K562 (cell line): ENCODE results near the gene CDCP1. TPM values are rescaled to one million over a fixed set of nuclear protein-coding genes. Genes with fewer than 3 reads are reported as not detected.
A peak's percentile ranks its signal among the peaks of the same experiment; 100 is the strongest.

Experiments
- ARHGAP35 ChIP-seq: fragments of 450-650 bp; IDR thresholded peaks from 2 replicates; pipeline ENCODE4 v1.6.1; 2018; ENCODE audit not compliant: partially characterized antibody
- ATF3 ChIP-seq, 2 experiments: fragments of 450-650 bp in 1 of 2; sonication (generic) in 1 of 2; formaldehyde crosslinking in 1 of 2; IDR thresholded peaks in 1 of 2; conservative IDR thresholded peaks in 1 of 2; 2 replicates each; pipeline versions ENCODE4 v1.6.1 to v1.8.1; 2016 to 2023; ENCODE audit warnings: mild to moderate bottlenecking in 2 of 2, moderate library complexity in 2 of 2, inconsistent platforms in 1 of 2, missing genetic modification reagents in 1 of 2
- EP300 ChIP-seq: IDR thresholded peaks from 2 replicates; pipeline ENCODE4 v1.6.1; 2012; ENCODE audit warnings: low read length, improper control_type of control experiment
- EP400 ChIP-seq: fragments of 450-650 bp; IDR thresholded peaks from 2 replicates; pipeline ENCODE4 v1.6.1; 2017; ENCODE audit warnings: antibody characterized with exemption, mild to moderate bottlenecking, moderate library complexity
- GABPA ChIP-seq: fragments of 200-800 bp; sonication (Bioruptor generic); conservative IDR thresholded peaks from 2 replicates; pipeline ENCODE4 v1.6.1; 2016; ENCODE audit warnings: low read depth, missing genetic modification characterization, missing compliant biosample characterization
- HCFC1 ChIP-seq: IDR thresholded peaks from 2 replicates; pipeline ENCODE4 v1.6.1; 2012; ENCODE audit warnings: low read depth, low read length, improper control_type of control experiment
- MAFG ChIP-seq: fragments of 450-650 bp; conservative IDR thresholded peaks from 2 replicates; pipeline ENCODE4 v1.6.1; 2016; ENCODE audit warnings: missing genetic modification characterization, missing compliant biosample characterization
- NFATC3 ChIP-seq: fragments of 450-650 bp; IDR thresholded peaks from 2 replicates; pipeline ENCODE4 v1.6.1; 2017; ENCODE audit warnings: mild to moderate bottlenecking
- RBBP5 ChIP-seq: fragments of 200-600 bp; sonication (generic); IDR thresholded peaks from 2 replicates; pipeline ENCODE4 v1.6.1; 2012; ENCODE audit warnings: borderline replicate concordance, mild to moderate bottlenecking, low read length, control low read depth, inconsistent platforms; ENCODE audit not compliant: insufficient read depth, poor library complexity, severe bottlenecking
- RFX7 ChIP-seq: fragments of 250-450 bp; sonication (Bioruptor Pico); IDR thresholded peaks from 2 replicates; pipeline ENCODE4 v1.5.1; 2021; ENCODE audit warnings: mild to moderate bottlenecking
- SAFB ChIP-seq: fragments of 200-400 bp; formaldehyde crosslinking; IDR thresholded peaks from 2 replicates; pipeline ENCODE4 v1.6.1; 2017; ENCODE audit warnings: low read depth, low read length, borderline replicate concordance
- SAP30 ChIP-seq: fragments of 200-600 bp; sonication (generic); IDR thresholded peaks from 2 replicates; pipeline ENCODE4 v1.6.1; 2012; ENCODE audit warnings: borderline replicate concordance, low read depth, mild to moderate bottlenecking, moderate library complexity, low read length, control low read depth, inconsistent platforms; ENCODE audit not compliant: insufficient read depth, poor library complexity, severe bottlenecking
- TARDBP ChIP-seq: fragments of 450-650 bp; IDR thresholded peaks from 2 replicates; pipeline ENCODE4 v1.6.1; 2016
- TFAM ChIP-seq: fragments of 250-450 bp; sonication (Bioruptor Pico); conservative IDR thresholded peaks from 2 replicates; pipeline ENCODE4 v1.5.0; 2021; ENCODE audit warnings: mild to moderate bottlenecking, moderate library complexity
- U2AF1 ChIP-seq: fragments of 200-400 bp; formaldehyde crosslinking; optimal IDR thresholded peaks from 2 replicates; pipeline ENCODE3; 2017; ENCODE audit warnings: mild to moderate bottlenecking, low read depth, low read length, moderate library complexity
- U2AF2 ChIP-seq: fragments of 200-400 bp; formaldehyde crosslinking; optimal IDR thresholded peaks from 2 replicates; pipeline ENCODE3; 2017; ENCODE audit warnings: low read depth, mild to moderate bottlenecking, low read length
- ZBTB49 ChIP-seq: sonication (generic); formaldehyde crosslinking; IDR thresholded peaks from 2 replicates; pipeline ENCODE4 v1.8.0; 2022; ENCODE audit warnings: missing genetic modification reagents, mild to moderate bottlenecking, borderline replicate concordance
- ZNF79 ChIP-seq: fragments of 250-450 bp; sonication (Bioruptor Pico); IDR thresholded peaks from 2 replicates; pipeline ENCODE4 v1.4.0; 2020; ENCODE audit warnings: low read depth, mild to moderate bottlenecking, moderate library complexity
- ZZZ3 ChIP-seq: fragments of 450-650 bp; IDR thresholded peaks from 2 replicates; pipeline ENCODE4 v1.6.1; 2016; ENCODE audit warnings: antibody characterized with exemption, mild to moderate bottlenecking, moderate library complexity
- polyA plus RNA-seq, 8 experiments: library from polyadenylated mRNA; depleted of rRNA in 4 of 8; stranded (reverse) in 5 of 8; unstranded in 3 of 8; fragments of >200 nt; fragmentation: Nextera tagmentation in 2 of 8; fragmentation: Illumina TruSeq in 1 of 8; extraction: Ambion mirVana in 2 of 8; extraction: Trizol in 1 of 8; gene quantifications; 2 replicates each; pipeline versions ENCODE4 v1.2.1 to v1.2.3, GENCODE V29; 2011 to 2014; ENCODE audit warnings: inconsistent platforms in 1 of 8, missing spikeins in 1 of 8
- total RNA-seq, 7 experiments: library from RNA; depleted of rRNA in 6 of 7; stranded (reverse); fragments of >200 nt in 6 of 7; fragmentation: Illumina TruSeq in 2 of 7; extraction: Trizol in 2 of 7; gene quantifications; 2 replicates each; pipeline versions ENCODE4 v1.2.1 to v1.2.3, GENCODE V29; 2011 to 2021; ENCODE audit warnings: low replicate concordance in 1 of 7
- TF ChIP-seq, protein P1 (sequence below): IDR thresholded peaks from 2 replicates; pipeline ENCODE4 v1.6.1; 2014; ENCODE audit warnings: antibody characterized with exemption
- TF ChIP-seq, protein P2 (sequence below), 2 experiments: IDR thresholded peaks; 2 replicates each; pipeline ENCODE4 v1.6.1; 2012; ENCODE audit warnings: improper control_type of control experiment in 2 of 2, low read depth in 2 of 2, low read length in 2 of 2, borderline replicate concordance in 1 of 2

The CDCP1 gene
- total and polyA plus RNA-seq, 9 of the 15 experiments (the other 6 are each of a cell fraction or from before 2014, with no cell fraction given): 3.9 to 16.4 (median 5.2) TPM

DNA sequence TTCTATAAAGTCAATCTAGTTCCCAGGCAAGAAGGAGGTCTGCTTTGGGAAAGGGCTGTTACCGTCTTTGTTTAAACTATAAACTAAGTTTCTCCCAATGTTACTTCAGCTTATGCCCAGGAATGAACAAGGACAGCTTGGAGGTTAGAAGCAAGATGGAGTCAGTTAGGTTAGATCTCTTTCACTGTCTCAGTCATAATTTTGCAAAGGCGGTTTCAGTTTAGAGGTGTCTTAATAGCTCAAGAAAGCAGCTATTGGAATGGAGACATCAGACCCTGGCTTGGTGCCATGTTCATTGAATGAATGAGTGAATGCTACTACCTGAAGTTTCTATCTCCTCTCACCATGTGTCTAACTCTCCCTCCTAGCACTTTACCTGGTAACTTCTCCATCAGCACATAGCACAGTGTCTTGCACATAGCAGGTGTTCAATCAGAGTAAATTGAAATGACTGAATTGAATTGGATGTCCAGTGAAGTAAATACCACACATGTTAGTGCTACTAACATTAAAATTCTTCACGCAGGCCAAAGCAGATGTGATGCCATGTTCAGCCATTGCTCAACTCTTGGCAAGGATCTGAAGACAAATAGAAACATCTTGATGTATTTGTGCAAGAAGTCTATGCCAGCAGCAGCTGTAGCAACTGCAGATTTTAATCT is 91.9 kb downstream of the CDCP1 start (continued):
- no peak for TF ChIP-seq U2AF2
- peak; percentile 93 for TF ChIP-seq RFX7 (CRISPR knock-in tag)
- no peak for TF ChIP-seq TARDBP
- TF ChIP-seq SAP30: no peak
- TF ChIP-seq, protein P1, sequence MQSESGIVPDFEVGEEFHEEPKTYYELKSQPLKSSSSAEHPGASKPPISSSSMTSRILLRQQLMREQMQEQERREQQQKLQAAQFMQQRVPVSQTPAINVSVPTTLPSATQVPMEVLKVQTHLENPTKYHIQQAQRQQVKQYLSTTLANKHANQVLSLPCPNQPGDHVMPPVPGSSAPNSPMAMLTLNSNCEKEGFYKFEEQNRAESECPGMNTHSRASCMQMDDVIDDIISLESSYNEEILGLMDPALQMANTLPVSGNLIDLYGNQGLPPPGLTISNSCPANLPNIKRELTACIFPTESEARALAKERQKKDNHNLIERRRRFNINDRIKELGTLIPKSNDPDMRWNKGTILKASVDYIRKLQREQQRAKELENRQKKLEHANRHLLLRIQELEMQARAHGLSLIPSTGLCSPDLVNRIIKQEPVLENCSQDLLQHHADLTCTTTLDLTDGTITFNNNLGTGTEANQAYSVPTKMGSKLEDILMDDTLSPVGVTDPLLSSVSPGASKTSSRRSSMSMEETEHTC: no peak
- TF ChIP-seq EP400: no peak
- TF ChIP-seq U2AF1: no peak
- TF ChIP-seq RBBP5: no peak
- no peak for TF ChIP-seq ZBTB49 (CRISPR knock-in tag)
- no peak for TF ChIP-seq HCFC1
- no peak for TF ChIP-seq MAFG (tag)
- no peak for TF ChIP-seq ZZZ3
- no peak for TF ChIP-seq SAFB
- 0 out of 2 replicates have a peak, but pooled peaks have one; percentile 1 for TF ChIP-seq ATF3 (IDR thresholded peaks at IDR 0.05)
- TF ChIP-seq ATF3 (CRISPR knock-in tag; conservative IDR thresholded peaks at IDR 0.05): no peak
- TF ChIP-seq ARHGAP35: no peak
- TF ChIP-seq NFATC3: no peak
- TF ChIP-seq, protein P2, sequence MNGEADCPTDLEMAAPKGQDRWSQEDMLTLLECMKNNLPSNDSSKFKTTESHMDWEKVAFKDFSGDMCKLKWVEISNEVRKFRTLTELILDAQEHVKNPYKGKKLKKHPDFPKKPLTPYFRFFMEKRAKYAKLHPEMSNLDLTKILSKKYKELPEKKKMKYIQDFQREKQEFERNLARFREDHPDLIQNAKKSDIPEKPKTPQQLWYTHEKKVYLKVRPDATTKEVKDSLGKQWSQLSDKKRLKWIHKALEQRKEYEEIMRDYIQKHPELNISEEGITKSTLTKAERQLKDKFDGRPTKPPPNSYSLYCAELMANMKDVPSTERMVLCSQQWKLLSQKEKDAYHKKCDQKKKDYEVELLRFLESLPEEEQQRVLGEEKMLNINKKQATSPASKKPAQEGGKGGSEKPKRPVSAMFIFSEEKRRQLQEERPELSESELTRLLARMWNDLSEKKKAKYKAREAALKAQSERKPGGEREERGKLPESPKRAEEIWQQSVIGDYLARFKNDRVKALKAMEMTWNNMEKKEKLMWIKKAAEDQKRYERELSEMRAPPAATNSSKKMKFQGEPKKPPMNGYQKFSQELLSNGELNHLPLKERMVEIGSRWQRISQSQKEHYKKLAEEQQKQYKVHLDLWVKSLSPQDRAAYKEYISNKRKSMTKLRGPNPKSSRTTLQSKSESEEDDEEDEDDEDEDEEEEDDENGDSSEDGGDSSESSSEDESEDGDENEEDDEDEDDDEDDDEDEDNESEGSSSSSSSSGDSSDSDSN (IDR thresholded peaks at IDR 0.05; ENCODE audit: borderline replicate concordance in 1 of 2, low read depth in 2 of 2, low read length in 2 of 2): no peak
- TF ChIP-seq TFAM (CRISPR knock-in tag): no peak
- TF ChIP-seq GABPA (tag): no peak
- no peak for TF ChIP-seq EP300
- TF ChIP-seq ZNF79 (CRISPR knock-in tag): peak; percentile 94
